H1 (cell line): ENCODE results near the gene DMRT1.

Source experiments
- POLR2A ChIP-seq, 2 experiments: IDR thresholded peaks; 1 replicate in 1 of 2; 2 replicates in 1 of 2; pipeline ENCODE4 v1.6.1; 2011; ENCODE audit warnings: low read depth in 2 of 2, low read length in 2 of 2, mild to moderate bottlenecking in 2 of 2; ENCODE audit errors: control extremely low read depth in 1 of 2
- TBP ChIP-seq: IDR thresholded peaks from 2 replicates; pipeline ENCODE4 v1.6.1; 2011; ENCODE audit warnings: low read depth, low read length, improper control_type of control experiment

- TF ChIP-seq TBP, result no peak
- no peak for TF ChIP-seq POLR2A (IDR thresholded peaks at IDR 0.05; ENCODE audit: control extremely low read depth in 1 of 2, low read depth in 2 of 2, low read length in 2 of 2)
Observed at GRCh38 chr9:811106-811531, 30.4 kb upstream of the DMRT1 start.
